ENCODE measurements around the gene FAM114A1.

DNA sequence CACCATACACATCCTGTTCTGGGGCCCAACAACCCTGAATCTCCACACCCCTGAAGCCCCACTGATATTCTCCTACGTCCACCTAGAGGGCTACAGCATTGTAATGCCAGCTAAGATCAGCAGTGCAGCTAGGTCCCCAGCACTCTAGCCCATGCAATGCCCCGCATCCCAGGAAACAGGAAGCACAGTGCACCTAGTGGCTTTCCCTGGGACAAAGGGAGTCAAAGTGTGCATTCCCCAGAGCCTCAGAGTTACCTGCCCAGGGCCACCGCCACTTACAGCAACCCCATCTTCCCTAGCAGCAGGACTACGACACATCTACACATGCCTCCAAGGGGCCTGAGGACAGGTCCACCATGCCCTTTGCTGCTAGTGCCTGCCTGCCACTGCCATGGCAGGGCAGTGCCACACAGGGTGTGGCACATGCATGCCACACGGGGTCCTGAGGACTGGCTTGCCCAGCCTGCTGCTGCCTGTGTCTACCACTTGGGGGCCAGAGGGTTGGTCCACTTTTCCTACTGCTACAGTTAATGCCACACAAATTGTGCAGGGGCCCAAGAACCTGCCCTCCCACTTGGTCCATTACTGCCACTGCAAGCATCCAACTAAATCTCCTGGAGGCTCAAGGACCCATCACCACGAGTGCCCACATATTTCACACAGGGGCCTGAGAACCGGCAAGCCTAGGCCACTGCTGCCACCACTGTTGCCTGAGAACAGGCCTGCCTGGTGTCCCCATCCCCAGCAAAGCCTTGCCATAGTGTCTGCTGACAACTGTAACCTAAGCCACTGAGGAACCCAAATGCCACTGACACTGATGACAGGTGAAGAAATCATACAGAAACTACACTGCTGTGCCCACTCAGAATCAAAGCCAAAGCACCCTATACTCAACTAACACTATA is 34.7 kb upstream of the FAM114A1 start:
- no peak for TF ChIP-seq POLR2AphosphoS2 (conservative IDR thresholded peaks at IDR 0.05; ENCODE audit: low read length)
- TF ChIP-seq EP300 (IDR thresholded peaks at IDR 0.05) = no peak
